22Rv1 (cell line): ENCODE results near the gene TNFSF18.

ENCODE experiments used
- ZFX ChIP-seq: fragments of 450-650 bp; IDR thresholded peaks from 2 replicates; pipeline ENCODE4 v1.6.1; 2017; ENCODE audit warnings: antibody characterized with exemption, borderline replicate concordance
- TF ChIP-seq, protein P1 (sequence below): fragments of 450-650 bp; IDR thresholded peaks from 2 replicates; pipeline ENCODE4 v1.5.1; 2017; ENCODE audit warnings: mild to moderate bottlenecking

DNA sequence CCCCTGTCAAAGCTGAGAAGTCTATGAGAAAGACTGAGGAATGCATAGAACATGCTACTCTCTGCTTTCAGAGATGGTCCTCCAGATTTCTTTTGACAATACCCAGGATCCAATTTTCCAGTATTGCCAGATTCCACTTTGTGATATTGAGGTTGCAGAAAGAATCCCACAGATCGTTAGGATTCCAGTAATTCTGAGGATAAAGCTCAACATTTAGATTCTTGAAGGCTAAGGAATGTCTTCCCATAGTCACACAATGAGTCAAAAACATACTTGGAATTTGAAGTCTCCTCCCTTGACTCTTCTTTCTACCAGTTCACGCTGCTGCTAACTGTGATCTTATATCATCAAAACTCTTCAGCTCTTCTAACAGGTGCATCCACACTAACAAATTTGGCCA is 57.1 kb downstream of the TNFSF18 start:
- TF ChIP-seq, protein P1, sequence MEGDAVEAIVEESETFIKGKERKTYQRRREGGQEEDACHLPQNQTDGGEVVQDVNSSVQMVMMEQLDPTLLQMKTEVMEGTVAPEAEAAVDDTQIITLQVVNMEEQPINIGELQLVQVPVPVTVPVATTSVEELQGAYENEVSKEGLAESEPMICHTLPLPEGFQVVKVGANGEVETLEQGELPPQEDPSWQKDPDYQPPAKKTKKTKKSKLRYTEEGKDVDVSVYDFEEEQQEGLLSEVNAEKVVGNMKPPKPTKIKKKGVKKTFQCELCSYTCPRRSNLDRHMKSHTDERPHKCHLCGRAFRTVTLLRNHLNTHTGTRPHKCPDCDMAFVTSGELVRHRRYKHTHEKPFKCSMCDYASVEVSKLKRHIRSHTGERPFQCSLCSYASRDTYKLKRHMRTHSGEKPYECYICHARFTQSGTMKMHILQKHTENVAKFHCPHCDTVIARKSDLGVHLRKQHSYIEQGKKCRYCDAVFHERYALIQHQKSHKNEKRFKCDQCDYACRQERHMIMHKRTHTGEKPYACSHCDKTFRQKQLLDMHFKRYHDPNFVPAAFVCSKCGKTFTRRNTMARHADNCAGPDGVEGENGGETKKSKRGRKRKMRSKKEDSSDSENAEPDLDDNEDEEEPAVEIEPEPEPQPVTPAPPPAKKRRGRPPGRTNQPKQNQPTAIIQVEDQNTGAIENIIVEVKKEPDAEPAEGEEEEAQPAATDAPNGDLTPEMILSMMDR = no peak
- no peak for TF ChIP-seq ZFX
